H1 (cell line): ENCODE data around the gene TRAF3. TPM values are rescaled to one million over a fixed set of nuclear protein-coding genes. Genes with fewer than 3 reads are reported as not detected.

Source experiments
- ATF2 ChIP-seq: IDR thresholded peaks from 2 replicates; pipeline ENCODE4 v1.6.1; 2012; ENCODE audit warnings: low read length, inconsistent platforms
- BCL11A ChIP-seq, 2 experiments: IDR thresholded peaks; one replicate each; pipeline ENCODE4 v1.6.1; 2011; ENCODE audit warnings: low read depth in 2 of 2, low read length in 2 of 2, mild to moderate bottlenecking in 2 of 2
- CHD7 ChIP-seq: fragments of 300-600 bp; sonication (generic); IDR thresholded peaks from 2 replicates; pipeline ENCODE4 v1.7.1; 2012; ENCODE audit warnings: low read length, moderate library complexity, mild to moderate bottlenecking, inconsistent platforms; ENCODE audit not compliant: insufficient replicate concordance
- HDAC2 ChIP-seq, 2 experiments: fragments of 300-600 bp in 1 of 2; sonication (generic) in 1 of 2; IDR thresholded peaks; 2 replicates each; pipeline ENCODE4 v1.6.1; 2011 to 2012; ENCODE audit warnings: low read depth in 2 of 2, low read length in 2 of 2, mild to moderate bottlenecking in 2 of 2, moderate library complexity in 2 of 2, borderline replicate concordance in 1 of 2, inconsistent platforms in 1 of 2
- RNF2 ChIP-seq: fragments of 200-900, 300-1000 bp; sonication (generic); IDR thresholded peaks from 2 replicates; pipeline ENCODE4 v1.7.1; 2016; ENCODE audit warnings: borderline replicate concordance, low read depth, mild to moderate bottlenecking, antibody characterized with exemption, low read length; ENCODE audit not compliant: poor library complexity, severe bottlenecking; ENCODE audit errors: missing control alignments
- TCF12 ChIP-seq: IDR thresholded peaks from 2 replicates; pipeline ENCODE4 v1.6.1; 2011; ENCODE audit warnings: low read depth, mild to moderate bottlenecking, low read length
- polyA plus RNA-seq, 7 experiments: library from polyadenylated mRNA; depleted of rRNA in 3 of 7; stranded (reverse) in 5 of 7; unstranded in 2 of 7; fragments of >200 nt in 5 of 7; fragments of 200-250 nt in 2 of 7; gene quantifications; 1 replicate in 5 of 7; 2 replicates in 1 of 7; 4 replicates in 1 of 7; pipeline versions ENCODE4 v1.2.1 to v1.2.3, GENCODE V29; 2011 to 2013; ENCODE audit warnings: missing spikeins in 2 of 7, mixed read lengths in 2 of 7
- total RNA-seq: library from RNA; stranded (reverse); fragmentation: NEBNext Ultra II Directional; extraction: Animal tissue kit (Norgen Biotek cat#: 25700); gene quantifications from 2 replicates; pipeline ENCODE4 v1.2.1, GENCODE V29; 2021

Gene TRAF3
- total and polyA plus RNA-seq, 2 of the 8 experiments (the other 6 are each of a cell fraction or from before 2014, with no cell fraction given), result 5.8 to 12.1 TPM

- TF ChIP-seq CHD7 (no peak), HDAC2 (IDR thresholded peaks at IDR 0.05; ENCODE audit: borderline replicate concordance in 1 of 2, low read depth in 2 of 2, low read length in 2 of 2) (no peak), BCL11A (IDR thresholded peaks at IDR 0.05; ENCODE audit: low read depth in 2 of 2, low read length in 2 of 2) (no peak), TCF12 (no peak), ATF2 (no peak), RNF2 (no peak)
These were observed 51.8 kb downstream of the TRAF3 start (continued) for GRCh38 chr14:102829016-102829548.
